ENCODE data around the gene POGLUT2. TPM values are rescaled to one million over a fixed set of nuclear protein-coding genes. Genes with fewer than 3 reads are reported as not detected.

Gene POGLUT2
- total RNA-seq, 2 experiments from 2014 or later, result not detected

DNA sequence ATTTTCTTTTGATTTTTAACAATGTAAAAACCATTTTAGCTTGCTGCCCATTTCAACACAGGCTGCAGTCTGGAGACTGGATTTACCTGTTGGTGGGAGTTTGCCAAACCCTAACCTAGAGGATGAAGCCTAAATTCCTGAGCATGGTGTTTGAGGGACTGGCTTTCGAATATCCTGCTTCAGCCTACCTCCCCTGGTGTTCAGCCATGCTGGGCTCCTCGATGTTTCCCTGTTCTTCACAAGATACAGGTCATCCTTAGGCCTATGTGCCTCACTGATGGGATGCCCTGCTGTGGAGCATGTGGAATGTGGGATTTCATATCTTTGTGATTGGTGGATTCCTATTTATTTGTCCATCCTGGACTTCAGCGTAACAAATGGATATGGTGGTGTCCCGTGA, 26.6 kb upstream of the POGLUT2 start:
- TF ChIP-seq, protein P1, sequence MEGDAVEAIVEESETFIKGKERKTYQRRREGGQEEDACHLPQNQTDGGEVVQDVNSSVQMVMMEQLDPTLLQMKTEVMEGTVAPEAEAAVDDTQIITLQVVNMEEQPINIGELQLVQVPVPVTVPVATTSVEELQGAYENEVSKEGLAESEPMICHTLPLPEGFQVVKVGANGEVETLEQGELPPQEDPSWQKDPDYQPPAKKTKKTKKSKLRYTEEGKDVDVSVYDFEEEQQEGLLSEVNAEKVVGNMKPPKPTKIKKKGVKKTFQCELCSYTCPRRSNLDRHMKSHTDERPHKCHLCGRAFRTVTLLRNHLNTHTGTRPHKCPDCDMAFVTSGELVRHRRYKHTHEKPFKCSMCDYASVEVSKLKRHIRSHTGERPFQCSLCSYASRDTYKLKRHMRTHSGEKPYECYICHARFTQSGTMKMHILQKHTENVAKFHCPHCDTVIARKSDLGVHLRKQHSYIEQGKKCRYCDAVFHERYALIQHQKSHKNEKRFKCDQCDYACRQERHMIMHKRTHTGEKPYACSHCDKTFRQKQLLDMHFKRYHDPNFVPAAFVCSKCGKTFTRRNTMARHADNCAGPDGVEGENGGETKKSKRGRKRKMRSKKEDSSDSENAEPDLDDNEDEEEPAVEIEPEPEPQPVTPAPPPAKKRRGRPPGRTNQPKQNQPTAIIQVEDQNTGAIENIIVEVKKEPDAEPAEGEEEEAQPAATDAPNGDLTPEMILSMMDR (IDR thresholded peaks at IDR 0.05), result no peak
- Histone ChIP-seq H3K4me1 (ENCODE audit: insufficient read depth, low read length) (no peaks in the 10 kb centered on the region), H3K9me3 (ENCODE audit: control insufficient read depth in 1 of 2, insufficient read depth in 1 of 2, low read length in 2 of 2) (no peaks in the 10 kb centered on the region), H3K4me3 (ENCODE audit: low read length) (no peak overlapping the region), H3K27me3 (ENCODE audit: control insufficient read depth in 1 of 2, insufficient read depth in 2 of 2, low read length in 2 of 2) (no peaks in the 10 kb centered on the region), H3K36me3 (ENCODE audit: insufficient read depth, low read length) (peaks cover 10% of the 10 kb centered on the region), H3K27ac (ENCODE audit: low read depth in 1 of 2, low read length in 2 of 2) (no peak overlapping the region)
- ChIA-PET POLR2A (no interaction called here), CTCF (no interaction called here)
- DNase-seq (no peak), ATAC-seq (ENCODE audit: poor library complexity) (no peak)
- Mint-ChIP-seq H3K27me3 (no peaks in the 10 kb centered on the region), H3K27ac (no peak overlapping the region), H3K4me3 (no peak overlapping the region), H3K36me3 (ENCODE audit: low read depth) (peaks cover 15% of the 10 kb centered on the region), H3K4me1 (ENCODE audit: low read depth) (no peaks in the 10 kb centered on the region), H3K9me3 (no peaks in the 10 kb centered on the region)
- intact Hi-C loops (cut with DNase I, micrococcal nuclease), result no loop called here

DNA sequence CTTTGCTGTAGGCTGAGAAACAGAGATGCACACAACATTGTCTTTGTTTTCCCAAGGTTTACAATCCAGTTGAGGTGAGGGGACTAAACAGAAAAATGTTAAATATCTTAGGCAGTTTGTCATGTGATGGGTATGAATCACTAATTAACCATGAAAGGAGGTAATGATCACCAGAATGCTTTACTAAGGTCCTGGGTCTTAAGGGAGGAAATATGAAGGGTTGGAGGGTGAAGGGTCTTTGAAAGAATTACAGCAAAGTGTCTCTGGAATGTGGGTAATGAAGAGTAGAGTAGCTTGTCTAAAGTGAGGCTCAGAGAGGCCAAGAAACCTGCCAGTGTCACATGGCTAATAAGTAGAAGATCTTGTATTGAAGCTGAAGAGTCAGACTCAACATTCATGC, 19.1 kb upstream of the POGLUT2 start:
- ChIA-PET CTCF (no interaction called here), POLR2A (no interaction called here)
- Mint-ChIP-seq H3K27ac (no peak overlapping the region), H3K27me3 (no peaks in the 10 kb centered on the region), H3K36me3 (ENCODE audit: low read depth) (peaks cover 45% of the 10 kb centered on the region), H3K4me1 (ENCODE audit: low read depth) (peaks cover 8% of the 10 kb centered on the region), H3K4me3 (no peak overlapping the region), H3K9me3 (no peaks in the 10 kb centered on the region)
- DNase-seq, result no peak
- Histone ChIP-seq H3K27ac (ENCODE audit: low read depth in 1 of 2, low read length in 2 of 2) (no peak overlapping the region), H3K4me1 (ENCODE audit: insufficient read depth, low read length) (no peaks in the 10 kb centered on the region), H3K27me3 (ENCODE audit: control insufficient read depth in 1 of 2, insufficient read depth in 2 of 2, low read length in 2 of 2) (no peaks in the 10 kb centered on the region), H3K9me3 (ENCODE audit: control insufficient read depth in 1 of 2, insufficient read depth in 1 of 2, low read length in 2 of 2) (no peaks in the 10 kb centered on the region), H3K4me3 (ENCODE audit: low read length) (no peak overlapping the region), H3K36me3 (ENCODE audit: insufficient read depth, low read length) (peaks cover 16% of the 10 kb centered on the region)
- ATAC-seq (ENCODE audit: poor library complexity), result no peak
- intact Hi-C loops (cut with DNase I, micrococcal nuclease), result no loop called here
- TF ChIP-seq, protein P1 (IDR thresholded peaks at IDR 0.05), result no peak

DNA sequence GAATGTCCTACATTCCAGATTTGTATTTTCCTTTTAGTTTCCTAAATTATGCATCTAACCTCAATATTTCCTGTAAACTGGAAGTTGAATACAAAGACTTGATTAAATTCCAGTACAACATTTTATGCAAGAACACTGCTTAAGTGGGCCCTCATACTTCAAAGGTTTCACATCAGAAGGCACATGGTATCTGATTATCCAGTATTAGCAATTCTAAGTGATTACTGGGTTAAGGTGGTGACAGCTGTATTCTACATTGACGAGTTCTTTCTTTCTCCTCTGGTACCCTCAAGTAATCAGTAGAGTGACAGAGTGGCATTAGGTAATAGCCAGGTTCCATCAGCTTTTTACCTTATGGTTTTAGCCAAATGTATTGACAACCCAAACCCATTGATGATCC, 18.5 kb upstream of the POGLUT2 start:
- H3K9me3 ChIP-seq (ENCODE audit: control insufficient read depth in 1 of 2, insufficient read depth in 1 of 2, low read length in 2 of 2), result no peaks in the 10 kb centered on the region
- TF ChIP-seq, protein P1 (IDR thresholded peaks at IDR 0.05), result no peak
- no peaks in the 10 kb centered on the region for H3K4me1 ChIP-seq (ENCODE audit: insufficient read depth, low read length)
- intact Hi-C loops (cut with DNase I, micrococcal nuclease), result no loop called here
- H3K27ac ChIP-seq (ENCODE audit: low read depth in 1 of 2, low read length in 2 of 2), result no peak overlapping the region
- Mint-ChIP-seq H3K27ac (no peak overlapping the region), H3K27me3 (no peaks in the 10 kb centered on the region), H3K9me3 (no peaks in the 10 kb centered on the region), H3K4me1 (ENCODE audit: low read depth) (peaks cover 14% of the 10 kb centered on the region), H3K4me3 (no peak overlapping the region), H3K36me3 (ENCODE audit: low read depth) (peaks cover 45% of the 10 kb centered on the region)
- H3K4me3 ChIP-seq (ENCODE audit: low read length), result no peak overlapping the region
- POLR2A ChIA-PET, result no interaction called here
- no peak for ATAC-seq (ENCODE audit: poor library complexity)
- CTCF ChIA-PET, result no interaction called here
- DNase-seq, result no peak
- H3K27me3 ChIP-seq (ENCODE audit: control insufficient read depth in 1 of 2, insufficient read depth in 2 of 2, low read length in 2 of 2), result no peaks in the 10 kb centered on the region
- peaks cover 14% of the 10 kb centered on the region for H3K36me3 ChIP-seq (ENCODE audit: insufficient read depth, low read length)
